DND-41 (cell line): ENCODE results near the gene FH.

ENCODE experiments used
- EZH2 ChIP-seq: IDR thresholded peaks from 3 replicates; pipeline ENCODE4 v1.6.1; 2012; ENCODE audit warnings: borderline replicate concordance, low read depth, mild to moderate bottlenecking, moderate library complexity, low read length, inconsistent platforms; ENCODE audit not compliant: severe bottlenecking
- TF ChIP-seq, protein P1 (sequence below): IDR thresholded peaks from 2 replicates; pipeline ENCODE4 v1.5.1; 2012; ENCODE audit warnings: borderline replicate concordance, low read length, moderate library complexity, mild to moderate bottlenecking; ENCODE audit not compliant: poor library complexity, severe bottlenecking; ENCODE audit errors: extremely low read depth

DNA sequence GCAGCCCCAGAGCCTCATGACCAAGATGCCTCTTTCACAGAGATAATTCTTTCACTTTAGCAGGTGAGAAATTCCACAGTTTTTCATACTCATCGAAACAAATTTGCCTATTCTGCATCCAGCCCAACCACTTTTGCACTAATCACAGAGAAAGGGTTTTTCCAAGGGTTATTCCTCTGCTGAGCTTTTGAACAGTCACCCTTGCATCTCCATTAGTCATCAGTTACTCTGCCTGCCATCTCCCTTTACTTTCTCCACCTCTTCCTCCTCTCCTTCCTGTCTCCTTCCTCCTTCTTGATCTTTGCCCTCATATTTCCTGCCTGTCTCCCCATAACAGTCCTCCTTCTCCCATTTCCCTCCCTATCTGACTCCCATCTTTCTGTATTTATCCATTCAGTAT is 43.9 kb downstream of the FH start:
- TF ChIP-seq, protein P1, sequence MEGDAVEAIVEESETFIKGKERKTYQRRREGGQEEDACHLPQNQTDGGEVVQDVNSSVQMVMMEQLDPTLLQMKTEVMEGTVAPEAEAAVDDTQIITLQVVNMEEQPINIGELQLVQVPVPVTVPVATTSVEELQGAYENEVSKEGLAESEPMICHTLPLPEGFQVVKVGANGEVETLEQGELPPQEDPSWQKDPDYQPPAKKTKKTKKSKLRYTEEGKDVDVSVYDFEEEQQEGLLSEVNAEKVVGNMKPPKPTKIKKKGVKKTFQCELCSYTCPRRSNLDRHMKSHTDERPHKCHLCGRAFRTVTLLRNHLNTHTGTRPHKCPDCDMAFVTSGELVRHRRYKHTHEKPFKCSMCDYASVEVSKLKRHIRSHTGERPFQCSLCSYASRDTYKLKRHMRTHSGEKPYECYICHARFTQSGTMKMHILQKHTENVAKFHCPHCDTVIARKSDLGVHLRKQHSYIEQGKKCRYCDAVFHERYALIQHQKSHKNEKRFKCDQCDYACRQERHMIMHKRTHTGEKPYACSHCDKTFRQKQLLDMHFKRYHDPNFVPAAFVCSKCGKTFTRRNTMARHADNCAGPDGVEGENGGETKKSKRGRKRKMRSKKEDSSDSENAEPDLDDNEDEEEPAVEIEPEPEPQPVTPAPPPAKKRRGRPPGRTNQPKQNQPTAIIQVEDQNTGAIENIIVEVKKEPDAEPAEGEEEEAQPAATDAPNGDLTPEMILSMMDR = no peak
- TF ChIP-seq EZH2 = no peak
